Hematopoietic multipotent progenitor cell treated with erythropoietin and hydrocortisone succinate and interleukin-3 and kit ligand, for 4 days (in vitro differentiated cells): Measurements from ENCODE around the gene STXBP3.

Source experiments
- DNase-seq: peaks from one replicate; pipeline ENCODE4 v3.0.0-alpha.2; 2015

STXBP3 gene

GRCh38 chr1:108847494-108847893, 101.0 kb downstream of the STXBP3 start:
- DNase-seq, result no peak

GRCh38 chr1:108848806-108849205, 102.3 kb downstream of the STXBP3 start:
- DNase-seq, result peak; percentile 49

GRCh38 chr1:108850929-108851328, 104.5 kb downstream of the STXBP3 start:
- DNase-seq, result peak; percentile 52

- peak; percentile 38 for DNase-seq
Measured at GRCh38 chr1:108851567-108851966, 105.1 kb downstream of the STXBP3 start.

- peak; percentile 79 for DNase-seq
Measured at GRCh38 chr1:108852221-108852975, 105.9 kb downstream of the STXBP3 start.

GRCh38 chr1:108854221-108855019, 107.9 kb downstream of the STXBP3 start:
- DNase-seq, result no peak

GRCh38 chr1:108856994-108857393, 110.5 kb downstream of the STXBP3 start, which contains the start of gene AKNAD1:
Gene AKNAD1 (minus strand): TSS chr1:108857094. CDS start chr1:108852664, 4,430 bp downstream.
- no peak for DNase-seq

GRCh38 chr1:108858230-108858950, 111.9 kb downstream of the STXBP3 start:
- DNase-seq, result no peak
